ENCODE data around the gene TRIM71.
"Not testable (repeated sequence)": the region's sequence is repeated elsewhere in the genome, so short reads cannot be mapped to it uniquely, and the experiment has no call there.

The TRIM71 gene

GRCh38 chr3:32842987-32843386 lies 25.2 kb downstream of the TRIM71 start:
- DNase-seq (ENCODE audit: low spot score): no peak

GRCh38 chr3:32843510-32844321 lies 25.9 kb downstream of the TRIM71 start:
- no peak for DNase-seq (ENCODE audit: low spot score)

GRCh38 chr3:32844322-32844654 lies 26.5 kb downstream of the TRIM71 start:
- no peak for DNase-seq (ENCODE audit: low spot score)

- no peak for DNase-seq (ENCODE audit: low spot score)
Observed at GRCh38 chr3:32844914-32845313, 27.1 kb downstream of the TRIM71 start.

GRCh38 chr3:32845546-32845945 lies 27.7 kb downstream of the TRIM71 start:
- DNase-seq (ENCODE audit: low spot score): not testable (repeated sequence)

- DNase-seq (ENCODE audit: low spot score): not testable (repeated sequence)
Observed at GRCh38 chr3:32847045-32847444, 29.2 kb downstream of the TRIM71 start.

- DNase-seq (ENCODE audit: low spot score): no peak
Observed at GRCh38 chr3:32847528-32847927, 29.7 kb downstream of the TRIM71 start.

GRCh38 chr3:32848215-32848614 lies 30.4 kb downstream of the TRIM71 start:
- no peak for DNase-seq (ENCODE audit: low spot score)

- DNase-seq (ENCODE audit: low spot score): no peak
Observed at GRCh38 chr3:32849046-32849445, 31.2 kb downstream of the TRIM71 start.

GRCh38 chr3:32850226-32850625 lies 32.4 kb downstream of the TRIM71 start:
- DNase-seq (ENCODE audit: low spot score): no peak

GRCh38 chr3:32850636-32851035 lies 32.8 kb downstream of the TRIM71 start:
- no peak for DNase-seq (ENCODE audit: low spot score)

GRCh38 chr3:32852146-32852545 lies 34.3 kb downstream of the TRIM71 start:
- no peak for DNase-seq (ENCODE audit: low spot score)

GRCh38 chr3:32855350-32855953 lies 37.7 kb downstream of the TRIM71 start:
- no peak for DNase-seq (ENCODE audit: low spot score)

GRCh38 chr3:32856355-32856889 lies 38.6 kb downstream of the TRIM71 start:
- DNase-seq (ENCODE audit: low spot score): no peak

GRCh38 chr3:32856901-32857507 lies 39.2 kb downstream of the TRIM71 start:
- no peak for DNase-seq (ENCODE audit: low spot score)

GRCh38 chr3:32857921-32858320 lies 40.1 kb downstream of the TRIM71 start:
- DNase-seq (ENCODE audit: low spot score): no peak

GRCh38 chr3:32859604-32860237 lies 41.9 kb downstream of the TRIM71 start:
- no peak for DNase-seq (ENCODE audit: low spot score)

- DNase-seq (ENCODE audit: low spot score): no peak
Observed at GRCh38 chr3:32860499-32860898, 42.7 kb downstream of the TRIM71 start.

- DNase-seq (ENCODE audit: low spot score): no peak
Observed at GRCh38 chr3:32861681-32862080, 43.9 kb downstream of the TRIM71 start.

GRCh38 chr3:32862247-32862935 lies 44.6 kb downstream of the TRIM71 start:
- no peak for DNase-seq (ENCODE audit: low spot score)

- no peak for DNase-seq (ENCODE audit: low spot score)
Observed at GRCh38 chr3:32862936-32863487, 45.2 kb downstream of the TRIM71 start.

- peak; percentile 52 for DNase-seq (ENCODE audit: low spot score)
Observed at GRCh38 chr3:32865383-32865782, 47.6 kb downstream of the TRIM71 start.
